ENCODE results near the gene DGCR8.

- TF ChIP-seq CTCF (IDR thresholded peaks at IDR 0.05), result no peak
- no peak for TF ChIP-seq ZFX (IDR thresholded peaks at IDR 0.05; ENCODE audit: borderline replicate concordance)
Observed at GRCh38 chr22:20058989-20059770, 20.9 kb upstream of the DGCR8 start.
